OCI-LY1 (cell line): ENCODE results near the gene PTH1R.
A peak's percentile ranks its signal among the peaks of the same experiment; 100 is the strongest.

Source experiments
- H2AFZ ChIP-seq: fragments of 200-600 bp; sonication (generic), shearing (Covaris generic); 2 replicates; pipeline ENCODE4 v1.6.0; 2014; ENCODE audit warnings: antibody characterized with exemption, mild to moderate bottlenecking, low read length
- H3F3A ChIP-seq: fragments of 200-600 bp; sonication (generic), shearing (Covaris generic); 2 replicates; pipeline ENCODE4 v1.6.0; 2014; ENCODE audit warnings: mild to moderate bottlenecking, antibody characterized with exemption, low read length, moderate library complexity; ENCODE audit not compliant: insufficient read depth
- H3K27ac ChIP-seq: fragments of 200-600 bp; sonication (generic); 2 replicates; pipeline ENCODE4 v1.5.1; 2014; ENCODE audit warnings: low read length, mixed run types, mild to moderate bottlenecking, low read depth; ENCODE audit not compliant: poor library complexity, severe bottlenecking
- H3K27me3 ChIP-seq: fragments of 200-600 bp; sonication (generic); 2 replicates; pipeline ENCODE4 v1.6.0; 2014; ENCODE audit warnings: antibody characterized with exemption, mild to moderate bottlenecking, low read length, moderate library complexity; ENCODE audit not compliant: insufficient read depth
- H3K36me3 ChIP-seq: fragments of 200-600 bp; sonication (generic); 2 replicates; pipeline ENCODE4 v1.6.1; 2014; ENCODE audit warnings: mild to moderate bottlenecking, antibody characterized with exemption, low read length, moderate library complexity, mixed read lengths; ENCODE audit not compliant: insufficient read depth
- H3K4me1 ChIP-seq: fragments of 200-600 bp; sonication (generic); 2 replicates; pipeline ENCODE4 v1.5.1; 2014; ENCODE audit warnings: mild to moderate bottlenecking, low read length, moderate library complexity; ENCODE audit not compliant: insufficient read depth, severe bottlenecking
- H3K4me2 ChIP-seq: fragments of 200-600 bp; sonication (generic), shearing (Covaris generic); 2 replicates; pipeline ENCODE4 v1.6.1; 2014; ENCODE audit warnings: low read length
- H3K4me3 ChIP-seq: fragments of 200-600 bp; sonication (generic); 2 replicates; pipeline ENCODE4 v1.5.1; 2014; ENCODE audit warnings: low read length, low read depth, mild to moderate bottlenecking, mixed read lengths; ENCODE audit not compliant: poor library complexity, severe bottlenecking
- H3K79me2 ChIP-seq: fragments of 200-600 bp; shearing (Covaris generic); 2 replicates; pipeline ENCODE4 v1.6.1; 2016; ENCODE audit warnings: mixed run types, low read length, mixed read lengths; ENCODE audit not compliant: insufficient read depth
- H3K9ac ChIP-seq: fragments of 200-600 bp; sonication (generic), shearing (Covaris generic); 2 replicates; pipeline ENCODE4 v1.6.1; 2014; ENCODE audit warnings: mild to moderate bottlenecking, low read length, mixed read lengths
- H3K9me2 ChIP-seq: fragments of 200-600 bp; sonication (generic), shearing (Covaris generic); 2 replicates; pipeline ENCODE4 v1.6.1; 2014; ENCODE audit warnings: low read depth, mild to moderate bottlenecking, low read length, mixed read lengths
- H3K9me3 ChIP-seq: fragments of 200-600 bp; shearing (Covaris generic); 2 replicates; pipeline ENCODE4 v1.6.1; 2014; ENCODE audit warnings: low read length, mixed read lengths
- H4K20me1 ChIP-seq: fragments of 200-600 bp; sonication (generic), shearing (Covaris generic); 2 replicates; pipeline ENCODE4 v1.6.0; 2016; ENCODE audit warnings: mild to moderate bottlenecking, low read length; ENCODE audit not compliant: insufficient read depth
- CTCF ChIP-seq: fragments of 200-600 bp; sonication (generic), shearing (Covaris generic); IDR thresholded peaks from 2 replicates; pipeline ENCODE4 v1.5.1; 2017; ENCODE audit warnings: mild to moderate bottlenecking, antibody characterized with exemption, low read length, moderate library complexity, mixed read lengths
- EZH2 ChIP-seq: fragments of 200-600 bp; sonication (generic), shearing (Covaris generic); IDR thresholded peaks from 2 replicates; pipeline ENCODE4 v1.8.0; 2017; ENCODE audit warnings: borderline replicate concordance, mixed run types, mild to moderate bottlenecking, antibody characterized with exemption, low read length, moderate library complexity, mixed read lengths

PTH1R gene

GRCh38 chr3:46907960-46908293 lies 30.4 kb downstream of the PTH1R start:
- H3K4me1 ChIP-seq, result peaks cover 4% of the 10 kb centered on the region
- H3K36me3 ChIP-seq, result no peaks in the 10 kb centered on the region
- H3F3A ChIP-seq, result no peaks in the 10 kb centered on the region
- no peaks in the 10 kb centered on the region for H3K9me3 ChIP-seq
- no peaks in the 10 kb centered on the region; the same call in 1 of the 2 replicates for H3K27me3 ChIP-seq
- TF ChIP-seq EZH2, result no peak
- no peak for TF ChIP-seq CTCF
- no peaks in the 10 kb centered on the region for H4K20me1 ChIP-seq
- no peaks in the 10 kb centered on the region for H3K79me2 ChIP-seq
- no peak overlapping the region for H2AFZ ChIP-seq
- no peak overlapping the region for H3K4me3 ChIP-seq
- no peak overlapping the region for H3K9ac ChIP-seq
- no peak overlapping the region for H3K27ac ChIP-seq
- H3K9me2 ChIP-seq, result no peaks in the 10 kb centered on the region
- no peak overlapping the region for H3K4me2 ChIP-seq

DNA sequence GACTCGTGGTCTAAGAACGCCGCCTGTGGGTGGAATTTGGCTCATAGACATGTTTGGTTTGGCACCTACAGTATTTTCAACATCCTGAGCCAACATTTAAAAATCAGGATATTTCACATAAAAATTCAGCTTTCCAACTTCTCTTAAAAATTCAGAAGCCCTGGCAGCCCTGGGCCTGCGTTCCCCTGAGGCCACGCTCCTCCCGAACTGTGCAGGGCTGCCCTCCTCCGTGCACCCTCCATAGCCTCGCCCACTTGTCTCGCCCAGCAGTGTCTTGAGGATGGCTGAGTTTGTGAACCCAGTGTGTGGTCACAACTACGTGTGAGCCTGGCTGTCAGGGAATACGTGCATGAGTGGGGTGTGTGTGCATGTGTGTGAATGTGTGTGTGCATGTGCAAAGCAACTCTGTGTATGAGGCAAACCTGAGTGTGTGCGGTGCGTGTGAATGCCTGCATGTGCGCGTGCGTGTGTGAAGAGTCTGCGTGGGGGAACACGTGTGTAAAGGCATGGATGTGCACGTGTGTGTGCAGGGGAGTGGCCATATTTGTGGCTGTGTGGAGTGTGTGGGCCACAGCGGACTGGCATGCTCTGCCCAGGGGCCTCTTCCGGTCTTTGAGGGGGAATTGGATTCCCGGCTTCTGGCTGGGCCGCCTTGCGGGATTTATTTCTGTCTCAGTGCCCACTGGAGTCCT lies 30.9 kb downstream of the PTH1R start:
- H3K79me2 ChIP-seq, result no peaks in the 10 kb centered on the region
- TF ChIP-seq EZH2 (no peak), CTCF (peak; percentile 46)
- no peak overlapping the region for H3K4me2 ChIP-seq
- H2AFZ ChIP-seq, result no peak overlapping the region
- H3K4me3 ChIP-seq, result no peak overlapping the region
- no peak overlapping the region for H3K9ac ChIP-seq
- H3K27ac ChIP-seq, result no peak overlapping the region
- peaks cover 4% of the 10 kb centered on the region for H3K4me1 ChIP-seq
- no peaks in the 10 kb centered on the region for H3K36me3 ChIP-seq
- no peaks in the 10 kb centered on the region for H3F3A ChIP-seq
- no peaks in the 10 kb centered on the region for H4K20me1 ChIP-seq
- H3K27me3 ChIP-seq, result no peaks in the 10 kb centered on the region; the same call in 1 of the 2 replicates
- H3K9me2 ChIP-seq, result no peaks in the 10 kb centered on the region
- no peaks in the 10 kb centered on the region for H3K9me3 ChIP-seq

DNA sequence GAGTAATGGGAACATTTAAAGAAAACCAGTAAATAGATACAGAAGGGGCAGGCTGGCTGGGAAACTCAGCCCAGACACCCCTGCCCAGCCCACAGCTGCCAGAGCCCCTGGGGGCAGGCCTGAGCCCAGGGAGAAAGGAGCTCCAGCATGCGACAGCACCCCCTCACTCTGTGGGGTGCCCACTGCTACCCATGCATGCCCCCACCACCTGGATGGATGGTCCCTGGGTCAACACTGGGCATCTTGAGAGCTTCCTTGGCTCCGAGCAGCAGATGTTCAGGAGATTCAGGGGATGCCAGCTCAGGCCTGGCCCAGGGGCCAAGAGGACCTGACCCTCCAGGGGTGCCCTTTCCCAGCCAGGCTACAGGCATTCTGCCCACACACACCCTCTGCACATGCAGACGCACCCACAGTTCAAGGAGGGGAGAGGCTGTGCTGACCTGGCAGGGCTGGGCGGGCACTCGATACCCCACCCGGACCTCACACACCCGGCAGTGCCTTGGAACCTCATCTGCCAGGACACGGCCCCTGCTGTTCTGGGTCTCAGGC lies 31.5 kb downstream of the PTH1R start:
- no peaks in the 10 kb centered on the region for H3F3A ChIP-seq
- no peaks in the 10 kb centered on the region for H4K20me1 ChIP-seq
- H3K79me2 ChIP-seq, result no peaks in the 10 kb centered on the region
- no peak overlapping the region for H2AFZ ChIP-seq
- H3K27ac ChIP-seq, result no peak overlapping the region
- H3K4me2 ChIP-seq, result no peak overlapping the region
- H3K9me2 ChIP-seq, result no peaks in the 10 kb centered on the region
- no peak for TF ChIP-seq CTCF
- TF ChIP-seq EZH2, result no peak
- no peak overlapping the region for H3K4me3 ChIP-seq
- H3K27me3 ChIP-seq, result no peaks in the 10 kb centered on the region; the same call in 1 of the 2 replicates
- peaks cover 4% of the 10 kb centered on the region for H3K4me1 ChIP-seq
- no peaks in the 10 kb centered on the region for H3K9me3 ChIP-seq
- H3K9ac ChIP-seq, result no peak overlapping the region
- H3K36me3 ChIP-seq, result 0 out of 2 replicates have a peak, but pooled peaks cover 4% of the 10 kb centered on the region
